GM23248 (cell line): ENCODE results near the gene ULBP2.

ENCODE experiments used
- EZH2 ChIP-seq: fragments of 200-600 bp; sonication (generic); IDR thresholded peaks from 2 replicates; pipeline ENCODE4 v1.6.1; 2018; ENCODE audit warnings: antibody characterized with exemption, mild to moderate bottlenecking; ENCODE audit not compliant: insufficient read depth, poor library complexity, severe bottlenecking
- EZH2phosphoT487 ChIP-seq: fragments of 200-600 bp; sonication (generic); IDR thresholded peaks from 2 replicates; pipeline ENCODE4 v1.6.1; 2018; ENCODE audit warnings: antibody characterized with exemption, moderate library complexity, mild to moderate bottlenecking, low read depth; ENCODE audit not compliant: insufficient read depth

DNA sequence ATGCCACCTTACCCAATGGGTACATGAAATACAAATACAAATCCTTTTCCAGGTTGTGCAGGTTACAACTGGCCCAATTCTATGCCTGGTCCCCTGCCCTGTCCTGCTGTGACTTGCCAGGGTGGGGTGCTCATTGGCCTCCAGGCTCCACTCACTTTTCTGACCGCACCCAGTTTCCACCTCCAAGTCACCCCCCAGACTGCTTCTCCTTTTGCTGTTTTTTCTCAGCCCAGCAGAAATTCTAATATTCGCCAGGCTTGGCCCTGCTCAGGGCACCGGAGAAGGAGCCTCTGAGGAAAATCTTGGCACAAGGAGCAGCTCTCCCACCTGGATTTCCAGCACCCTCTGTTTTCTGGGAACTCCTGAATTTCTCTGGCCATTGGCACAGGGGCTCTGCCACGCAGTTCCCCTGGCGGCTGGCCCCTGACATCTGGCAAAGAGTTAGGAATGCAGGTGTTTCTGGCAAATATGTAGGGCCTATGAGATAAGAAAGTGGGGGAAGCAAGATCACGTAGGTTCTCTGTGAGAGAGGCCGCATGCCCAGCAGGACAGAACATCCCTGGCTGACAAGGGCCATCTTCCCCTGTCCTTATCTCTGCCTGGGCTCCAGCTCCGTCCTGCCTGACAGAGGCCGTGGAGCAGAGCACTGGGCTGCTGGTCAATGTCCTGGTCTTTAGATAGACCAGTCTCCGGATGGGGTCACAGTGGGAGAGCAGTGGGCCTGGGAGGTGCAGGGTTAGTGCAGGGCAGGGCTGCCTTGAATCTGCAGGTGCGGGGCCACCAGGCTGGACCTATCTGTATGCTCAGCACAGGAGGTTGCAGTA lies 41.0 kb upstream of the ULBP2 start:
- TF ChIP-seq EZH2phosphoT487 (no peak), EZH2 (no peak)
